HG03159 (cell line): ENCODE measurements around the gene LRRC40.
"Not testable (repeated sequence)": the region's sequence is repeated elsewhere in the genome, so short reads cannot be mapped to it uniquely, and the experiment has no call there.

Experiments
- ATAC-seq: cut with Tn5 transposase; IDR thresholded peaks from one replicate; pipeline ENCODE4 v1.9.1; 2021; ENCODE audit warnings: mild to moderate bottlenecking, moderate library complexity; ENCODE audit not compliant: unreplicated experiment

Gene LRRC40

GRCh38 chr1:70204139-70204538 lies 1.2 kb downstream of the LRRC40 start:
- ATAC-seq, result no peak

- peak; percentile 24 for ATAC-seq
Measured at GRCh38 chr1:70202173-70202758, 3.1 kb downstream of the LRRC40 start.

DNA sequence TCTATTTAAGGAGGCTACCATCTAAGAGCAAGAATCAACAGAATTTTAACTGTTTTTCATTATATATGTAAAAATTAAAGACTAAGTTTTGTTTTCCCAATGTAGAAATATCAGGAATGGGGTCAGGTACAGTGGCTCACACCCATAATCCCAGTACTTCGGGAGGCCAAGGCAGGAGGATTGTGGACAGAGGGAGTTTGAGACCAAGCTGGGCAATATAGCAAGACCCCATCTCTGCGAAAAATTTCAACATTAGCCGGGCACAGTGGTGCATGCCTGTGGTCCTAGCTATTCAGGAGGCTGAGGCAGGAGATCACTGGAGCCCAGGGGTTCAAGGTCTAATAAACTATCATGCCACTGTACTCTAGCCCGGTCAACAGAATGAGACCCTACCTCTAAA lies 5.3 kb downstream of the LRRC40 start:
- ATAC-seq, result no peak

GRCh38 chr1:70196333-70196732 lies 9.0 kb downstream of the LRRC40 start:
- ATAC-seq, result no peak

- peak; percentile 86 for ATAC-seq
Measured at GRCh38 chr1:70195342-70195741, 10.0 kb downstream of the LRRC40 start.

DNA sequence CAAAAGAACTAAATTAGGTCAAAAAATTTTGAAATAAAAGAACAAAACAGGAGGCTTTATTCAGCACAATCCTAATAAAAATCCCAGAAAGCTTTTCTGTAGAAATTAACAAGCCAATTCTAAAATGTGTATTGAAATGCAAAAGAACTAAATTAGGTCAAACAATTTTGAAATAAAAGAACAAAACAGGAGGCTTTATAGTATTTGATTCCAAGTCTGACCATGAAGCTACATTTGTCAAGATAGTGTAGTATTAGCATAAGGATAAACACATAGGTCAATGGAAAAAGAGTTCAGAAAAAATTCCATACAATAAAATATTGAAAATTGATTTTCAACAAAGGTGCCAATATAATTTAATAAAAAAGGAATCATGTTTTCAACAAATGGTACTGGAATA lies 10.8 kb downstream of the LRRC40 start:
- ATAC-seq, result no peak

DNA sequence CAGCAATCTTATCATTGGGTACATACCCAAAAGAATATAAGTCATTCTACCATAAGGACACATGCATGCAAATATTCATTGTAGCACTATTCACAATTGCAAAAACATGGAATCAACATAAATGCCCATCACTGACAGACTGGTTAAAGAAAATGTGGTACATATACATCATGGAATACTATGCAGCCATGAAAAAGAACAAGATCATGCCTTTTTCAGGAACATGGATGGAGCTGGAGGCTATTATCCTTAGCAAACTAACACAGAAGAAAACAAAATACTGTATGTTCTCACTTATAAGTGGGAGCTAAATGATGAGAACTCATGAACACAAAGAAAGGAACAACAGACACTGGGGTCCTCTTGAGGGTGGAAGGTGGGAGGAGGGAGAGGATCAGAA lies 12.9 kb downstream of the LRRC40 start:
- ATAC-seq, result not testable (repeated sequence)

DNA sequence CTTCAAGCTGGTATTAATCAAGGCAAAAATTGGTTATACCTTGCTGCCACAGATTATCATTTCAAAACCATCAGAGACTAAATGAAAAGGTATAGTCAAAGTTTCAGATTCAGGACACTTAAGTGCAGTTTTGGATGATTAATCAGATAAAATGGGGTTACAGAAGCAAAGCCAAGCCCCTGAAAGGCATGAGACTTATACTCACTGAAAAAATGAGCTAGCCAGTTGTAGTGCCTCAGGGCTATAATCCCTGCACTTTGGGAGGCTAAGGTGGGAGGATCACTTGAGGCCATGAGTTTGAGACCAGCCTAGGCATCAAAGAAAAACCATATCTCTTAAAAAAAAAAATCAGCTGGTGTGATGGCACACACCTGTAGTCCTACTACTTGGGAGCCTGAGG lies 15.2 kb downstream of the LRRC40 start:
- no peak for ATAC-seq

GRCh38 chr1:70188522-70188921 lies 16.9 kb downstream of the LRRC40 start:
- ATAC-seq, result no peak

DNA sequence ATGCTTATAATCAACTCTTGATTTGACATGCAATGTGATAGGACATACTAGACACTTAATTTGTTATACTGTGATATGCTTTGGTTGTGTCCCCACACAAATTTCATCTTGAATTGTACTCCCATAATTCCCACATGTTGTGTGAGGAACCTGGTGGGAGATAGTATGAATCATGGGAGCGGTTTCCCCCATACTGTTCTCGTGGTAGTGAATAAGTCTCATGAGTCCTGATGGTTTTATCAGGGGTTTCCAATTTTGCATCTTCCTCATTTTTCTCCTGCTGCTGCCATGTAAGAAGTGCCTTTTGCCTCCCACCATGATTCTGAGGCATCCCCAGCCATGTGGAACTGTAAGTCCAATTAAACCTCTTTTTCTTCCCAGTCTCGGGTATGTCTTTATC lies 20.2 kb downstream of the LRRC40 start:
- not testable (repeated sequence) for ATAC-seq

GRCh38 chr1:70171512-70171911 lies 33.9 kb downstream of the LRRC40 start:
- no peak for ATAC-seq

DNA sequence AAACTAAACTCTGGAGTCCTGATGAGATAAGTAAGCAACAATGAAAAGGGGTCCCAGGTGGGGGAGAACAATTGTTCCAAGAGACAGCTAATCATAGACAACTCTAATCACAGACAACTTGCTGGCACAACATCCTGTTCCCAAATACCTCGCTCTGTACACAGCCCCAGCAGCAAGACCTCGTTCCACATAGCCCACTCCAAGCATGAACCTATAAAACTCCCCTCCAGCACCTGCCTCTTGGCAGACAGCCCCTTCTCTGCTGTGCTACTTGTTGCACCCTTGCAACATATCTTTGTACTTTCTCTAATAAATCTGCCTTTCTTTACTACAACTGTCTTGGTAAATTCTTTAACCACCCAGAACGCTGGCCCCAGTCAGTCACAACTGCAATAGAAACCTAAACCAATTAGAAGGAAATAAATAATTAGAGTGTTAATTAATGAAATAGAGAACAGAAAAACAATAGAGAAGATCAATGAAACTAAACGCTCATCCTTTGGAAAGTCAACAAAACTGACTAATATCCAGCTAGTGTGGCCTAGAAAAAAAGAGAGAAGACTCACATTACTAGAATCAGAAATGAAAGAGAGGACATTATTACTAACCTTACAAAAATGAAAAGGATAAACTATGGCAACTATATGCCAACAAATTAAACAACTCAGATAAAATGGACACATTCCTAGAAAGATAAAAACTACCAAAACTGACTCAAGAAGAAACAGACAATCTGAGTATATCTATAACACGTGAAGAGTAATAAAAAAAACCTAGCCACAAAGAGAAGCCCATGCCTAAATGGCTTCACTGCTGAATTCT lies 36.1 kb downstream of the LRRC40 start:
- no peak for ATAC-seq

- no peak for ATAC-seq
Measured at GRCh38 chr1:70168283-70168682, 37.1 kb downstream of the LRRC40 start.

DNA sequence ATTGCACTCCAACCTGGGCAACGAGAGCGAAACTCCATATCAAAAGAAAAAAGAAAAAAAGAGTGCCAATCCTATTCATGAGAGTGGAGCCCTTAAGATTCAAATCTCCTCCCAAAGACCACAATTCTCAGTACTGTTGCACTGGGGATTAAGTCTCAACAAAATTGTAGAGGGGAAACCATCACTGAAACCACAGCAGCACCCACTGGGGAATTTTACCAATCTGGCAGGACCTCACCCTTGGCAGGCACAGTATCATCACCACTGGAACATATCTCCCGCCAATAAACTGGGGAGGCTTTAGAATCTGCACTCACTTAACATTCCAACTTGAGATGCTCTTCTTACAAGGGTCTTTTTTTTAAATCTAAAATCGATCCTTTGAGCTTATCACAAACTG lies 41.0 kb downstream of the LRRC40 start:
- ATAC-seq, result no peak

GRCh38 chr1:70156529-70157120 lies 48.8 kb downstream of the LRRC40 start:
- ATAC-seq, result no peak

- no peak for ATAC-seq
Measured at GRCh38 chr1:70153739-70154138, 51.6 kb downstream of the LRRC40 start.

DNA sequence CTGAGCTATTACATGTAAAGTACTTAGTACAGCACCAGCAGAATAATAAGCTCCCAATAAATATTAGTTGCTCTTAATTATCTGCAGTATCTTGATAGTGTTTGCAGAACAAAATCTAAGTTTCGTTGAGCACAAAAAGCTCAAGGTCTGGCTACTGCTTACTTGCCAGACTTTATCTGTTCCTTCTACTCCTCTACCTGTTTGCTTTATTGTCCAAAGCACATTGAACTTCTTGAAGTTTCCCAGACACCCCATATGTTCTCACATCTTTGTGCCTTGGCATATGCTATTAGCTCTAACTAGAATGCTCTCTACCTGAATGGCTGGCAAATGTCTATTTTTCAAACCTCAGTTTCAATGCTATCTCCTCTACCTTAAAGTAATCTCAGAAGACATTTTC lies 54.9 kb downstream of the LRRC40 start:
- ATAC-seq, result no peak

GRCh38 chr1:70146488-70146887 lies 58.9 kb downstream of the LRRC40 start:
- no peak for ATAC-seq

- no peak for ATAC-seq
Measured at GRCh38 chr1:70143048-70143659, 62.2 kb downstream of the LRRC40 start.

DNA sequence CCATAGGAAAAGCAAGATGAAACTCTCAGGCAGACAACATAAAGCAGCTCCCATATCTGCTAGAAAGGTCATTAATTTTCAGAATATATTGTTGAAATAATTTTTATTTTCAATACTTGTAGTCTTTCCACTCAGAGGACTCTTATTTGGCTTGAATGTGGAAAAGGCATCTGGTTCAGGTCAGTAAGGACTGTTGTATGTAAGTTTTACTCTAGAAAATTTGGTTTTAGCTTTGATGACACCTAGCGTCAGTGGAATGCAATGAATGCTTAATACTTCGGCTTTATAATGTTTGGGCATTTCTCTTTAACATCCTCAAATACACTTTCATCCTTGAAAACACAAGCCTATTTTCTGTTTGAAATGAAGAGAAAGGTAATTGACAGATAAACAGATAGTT lies 63.3 kb downstream of the LRRC40 start:
- ATAC-seq, result no peak

DNA sequence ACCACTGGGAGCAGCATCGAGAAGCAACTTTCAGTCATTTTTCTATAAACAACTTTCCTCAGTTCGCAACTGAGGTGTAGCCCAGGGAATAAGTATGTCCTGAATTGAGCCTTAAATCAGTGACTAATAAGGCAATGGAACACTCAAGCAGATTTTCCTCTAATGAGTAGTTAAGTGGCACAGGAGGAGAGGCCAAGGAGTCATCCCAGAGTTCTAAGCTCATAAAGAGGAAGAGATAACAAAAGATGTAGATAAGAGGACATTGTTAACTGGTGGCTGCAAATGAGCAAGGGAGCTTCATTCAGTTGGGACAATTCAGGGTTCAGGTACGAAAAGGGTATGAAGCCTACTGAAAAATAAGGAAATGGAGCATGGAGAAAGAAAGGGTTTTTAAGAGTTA lies 64.5 kb downstream of the LRRC40 start:
- no peak for ATAC-seq

DNA sequence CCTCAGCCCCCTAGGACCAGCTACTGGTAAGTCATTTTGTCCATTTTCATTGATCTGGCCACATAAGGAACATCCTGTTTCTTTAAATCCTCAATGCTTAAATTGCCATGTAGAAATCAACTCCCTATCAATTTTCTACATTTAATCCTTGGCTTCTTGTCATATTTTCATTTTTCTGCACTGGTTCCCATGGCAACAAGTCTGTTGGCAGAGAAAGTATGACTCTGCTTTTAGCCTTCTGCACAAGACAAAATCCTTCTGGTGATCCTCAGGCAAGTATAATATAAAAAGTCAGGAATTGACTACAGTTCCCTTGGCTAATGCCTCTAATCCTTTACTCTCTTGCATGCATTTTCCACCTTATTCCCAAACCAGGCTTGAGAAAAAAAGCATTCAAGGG lies 65.0 kb downstream of the LRRC40 start:
- no peak for ATAC-seq
